Naive thymus-derived CD8-positive, alpha-beta T cell (primary cell): ENCODE data around the gene PKP3. TPM values are rescaled to one million over a fixed set of nuclear protein-coding genes. Genes with fewer than 3 reads are reported as not detected.
A peak's percentile ranks its signal among the peaks of the same experiment; 100 is the strongest.
"Not testable (repeated sequence)": the region's sequence is repeated elsewhere in the genome, so short reads cannot be mapped to it uniquely, and the experiment has no call there.

ENCODE experiments used
- ATAC-seq, 2 donors: fragments of 150-1000 bp; cut with Tn5 transposase in 1 of 2; sonication (Bioruptor Pico), chemical (Tn5 transposase) in 1 of 2; 1 replicate in 1 of 2; 2 replicates in 1 of 2; pipeline ENCODE4 v1.10.0; 2021; ENCODE audit warnings: mild to moderate bottlenecking in 2 of 2, moderate library complexity in 2 of 2
- POLR2A ChIA-PET: fragments of 350-600 bp; sonication (Branson Sonifier 250); formaldehyde crosslinking; loops from one replicate; lab custom pipeline; 2021; ENCODE audit warnings: antibody characterized with exemption; lab: Charles Lee
- DNase-seq, 10 donors: peaks; one replicate each; pipeline versions ENCODE4 v3.0.0 to v3.0.0-alpha.2; 2020 to 2022
- H3K27ac Mint-ChIP-seq, 10 donors: one replicate each; pipeline ENCODE4 v1.8.0; 2020 to 2022; ENCODE audit warnings: mild to moderate bottlenecking in 10 of 10, mixed read lengths in 10 of 10, moderate library complexity in 4 of 10, inconsistent platforms in 1 of 10
- H3K27me3 Mint-ChIP-seq, 5 donors: one replicate each; pipeline ENCODE4 v1.8.0; 2021 to 2022; ENCODE audit warnings: mixed read lengths in 5 of 5
- H3K36me3 Mint-ChIP-seq, 3 donors: one replicate each; pipeline ENCODE4 v1.8.0; 2020 to 2022; ENCODE audit warnings: mixed read lengths in 3 of 3, mild to moderate bottlenecking in 2 of 3, inconsistent platforms in 1 of 3
- H3K4me1 Mint-ChIP-seq, 4 donors: one replicate each; pipeline ENCODE4 v1.8.0; 2021 to 2022; ENCODE audit warnings: mixed read lengths in 4 of 4
- H3K4me3 Mint-ChIP-seq, 10 donors: one replicate each; pipeline ENCODE4 v1.8.0; 2020 to 2022; ENCODE audit warnings: mild to moderate bottlenecking in 10 of 10, mixed read lengths in 10 of 10, moderate library complexity in 6 of 10, inconsistent platforms in 1 of 10
- H3K9me3 Mint-ChIP-seq, 9 donors: one replicate each; pipeline ENCODE4 v1.8.0; 2020 to 2022; ENCODE audit warnings: mixed read lengths in 9 of 9, mild to moderate bottlenecking in 3 of 9, inconsistent platforms in 1 of 9, moderate library complexity in 1 of 9
- polyA plus RNA-seq, 3 donors: library from polyadenylated mRNA; unstranded; fragments of 300-500 nt; fragmentation: Illumina TruSeq; gene quantifications; one replicate each; pipeline ENCODE4 v1.2.3, GENCODE V29; 2021
- total RNA-seq, 8 experiments: library from RNA in 2 of 8; stranded (reverse) in 2 of 8; gene quantifications; one replicate each; pipeline ENCODE4 v1.2.3 and lab custom pipeline; 2021 to 2026

PKP3 gene
- total RNA-seq (under 1 TPM; 0.16 to 0.29 TPM), polyA plus RNA-seq (under 1 TPM in 2 of 3 donors, not detected in 1; 0.15 to 0.47 TPM), total RNA-seq (lab: John Stamatoyannopoulos, UW) (0 to 0.49 (median 0.15) reads per million in 6 experiments)

GRCh38 chr11:394034-394857 is at the start of gene PKP3:
Gene PKP3 (plus strand): TSS chr11:394209. CDS start chr11:394293, 84 bp downstream.
- POLR2A ChIA-PET, result no interaction called here
- H3K4me3 Mint-ChIP-seq, result peak within 1 kb of the TSS in 1 of 10 donors; percentile 42
- H3K4me1 Mint-ChIP-seq, result peaks cover 0 to 3% (median 2%) of the 10 kb centered on the region in 4 donors
- peak within 1 kb of the TSS in 1 of 10 donors; percentile 65 for H3K27ac Mint-ChIP-seq
- no peaks in the 10 kb centered on the region for H3K27me3 Mint-ChIP-seq
- DNase-seq, result no peak
- no peaks in the 10 kb centered on the region for H3K36me3 Mint-ChIP-seq
- no peaks in the 10 kb centered on the region for H3K9me3 Mint-ChIP-seq
- ATAC-seq, result no peak

GRCh38 chr11:344836-345578 is 49.0 kb upstream of the PKP3 start:
- Mint-ChIP-seq H3K27me3 (no peaks in the 10 kb centered on the region), H3K36me3 (no peaks in the 10 kb centered on the region), H3K27ac (peak overlapping the region in 2 of 10 donors; percentile 6 to 26), H3K4me3 (no peak overlapping the region), H3K9me3 (no peaks in the 10 kb centered on the region), H3K4me1 (peaks cover 14 to 37% (median 33%) of the 10 kb centered on the region in 4 donors)
- POLR2A ChIA-PET, result interaction anchor here (0.8 to 2.0 kb wide), 6 partner anchors 10 to 46 kb away, joined by 3 to 12 read pairs (median 3); partner anchors contain the start of gene IFITM5
- ATAC-seq (no peak), DNase-seq (no peak)

GRCh38 chr11:346529-346928 is 47.5 kb upstream of the PKP3 start:
- Mint-ChIP-seq H3K9me3 (no peaks in the 10 kb centered on the region), H3K27ac (peak overlapping the region in 1 of 10 donors; percentile 8), H3K4me3 (no peak overlapping the region), H3K36me3 (no peaks in the 10 kb centered on the region), H3K4me1 (peaks cover 15 to 40% (median 35%) of the 10 kb centered on the region in 4 donors), H3K27me3 (no peaks in the 10 kb centered on the region)
- ATAC-seq, result no peak
- POLR2A ChIA-PET, result interaction anchor here (0.7 to 1.9 kb wide), 3 partner anchors 13 to 31 kb away, joined by 3 to 7 read pairs (median 6); no protein-coding TSS in a partner anchor
- DNase-seq, result no peak

- not testable (repeated sequence) for H3K36me3 Mint-ChIP-seq, H3K9me3 Mint-ChIP-seq, ATAC-seq, H3K27me3 Mint-ChIP-seq, H3K4me3 Mint-ChIP-seq, DNase-seq
- Mint-ChIP-seq H3K27ac (peak overlapping the region in 1 of 10 donors; percentile 11), H3K4me1 (peaks cover 23 to 50% (median 43%) of the 10 kb centered on the region in 4 donors)
- POLR2A ChIA-PET, result interaction anchor here (0.6 to 1.2 kb wide), 2 partner anchors 15 to 594 kb away, joined by 4 to 6 read pairs; no protein-coding TSS in a partner anchor
Observed at GRCh38 chr11:349270-349954, 44.6 kb upstream of the PKP3 start.

- Mint-ChIP-seq H3K4me3 (peak overlapping the region in 5 of 10 donors; percentile 23 to 78 (median 43)), H3K27ac (peak overlapping the region; percentile 11 to 91 (median 72)), H3K4me1 (peaks cover 24 to 54% (median 48%) of the 10 kb centered on the region in 4 donors)
- H3K36me3 Mint-ChIP-seq, H3K27me3 Mint-ChIP-seq, ATAC-seq, DNase-seq, H3K9me3 Mint-ChIP-seq, POLR2A ChIA-PET: not testable (repeated sequence)
Observed at GRCh38 chr11:350033-350722, 43.8 kb upstream of the PKP3 start.

- POLR2A ChIA-PET, result no interaction called here
Observed at GRCh38 chr11:350723-351255, 43.2 kb upstream of the PKP3 start.

GRCh38 chr11:351411-351810 is 42.6 kb upstream of the PKP3 start:
- ATAC-seq (no peak), DNase-seq (no peak)
- H3K4me3 Mint-ChIP-seq, result peak overlapping the region in 3 of 10 donors; percentile 12 to 31 (median 29)
- peaks cover 23 to 53% (median 50%) of the 10 kb centered on the region in 4 donors for H3K4me1 Mint-ChIP-seq
- POLR2A ChIA-PET, result no interaction called here
- H3K27ac Mint-ChIP-seq, result peak overlapping the region in 5 of 10 donors; percentile 7 to 91 (median 79)
- no peaks in the 10 kb centered on the region for H3K36me3 Mint-ChIP-seq
- H3K27me3 Mint-ChIP-seq, result no peaks in the 10 kb centered on the region
- no peaks in the 10 kb centered on the region for H3K9me3 Mint-ChIP-seq

More at GRCh38 chr11:350723-351255, 43.2 kb upstream of the PKP3 start:
- DNase-seq (no peak), ATAC-seq (no peak)
- H3K4me1 Mint-ChIP-seq, result peaks cover 23 to 55% (median 50%) of the 10 kb centered on the region in 4 donors
- H3K27ac Mint-ChIP-seq, result peak overlapping the region; percentile 11 to 91 (median 66)
- peak overlapping the region in 5 of 10 donors; percentile 31 to 78 (median 43) for H3K4me3 Mint-ChIP-seq
- no peaks in the 10 kb centered on the region for H3K27me3 Mint-ChIP-seq
- H3K9me3 Mint-ChIP-seq, result no peaks in the 10 kb centered on the region
- H3K36me3 Mint-ChIP-seq, result no peaks in the 10 kb centered on the region

GRCh38 chr11:352456-353031 is 41.5 kb upstream of the PKP3 start:
- DNase-seq (no peak), ATAC-seq (no peak)
- H3K4me1 Mint-ChIP-seq, result peaks cover 23 to 51% (median 50%) of the 10 kb centered on the region in 4 donors
- POLR2A ChIA-PET, result interaction anchor here (0.6 to 4.9 kb wide), 4 partner anchors 26 to 73 kb away, joined by 3 to 57 read pairs (median 6); partner anchors contain the start of gene IFITM1
- H3K9me3 Mint-ChIP-seq, result no peaks in the 10 kb centered on the region
- H3K4me3 Mint-ChIP-seq, result no peak overlapping the region
- no peaks in the 10 kb centered on the region for H3K36me3 Mint-ChIP-seq
- H3K27me3 Mint-ChIP-seq, result no peaks in the 10 kb centered on the region
- peak overlapping the region in 9 of 10 donors; percentile 69 to 99 (median 92) for H3K27ac Mint-ChIP-seq

- Mint-ChIP-seq H3K4me1 (peaks cover 23 to 51% (median 50%) of the 10 kb centered on the region in 4 donors), H3K27me3 (no peaks in the 10 kb centered on the region), H3K9me3 (no peaks in the 10 kb centered on the region), H3K4me3 (peak overlapping the region in 8 of 10 donors; percentile 0 to 86 (median 50)), H3K36me3 (no peaks in the 10 kb centered on the region), H3K27ac (peak overlapping the region in 9 of 10 donors; percentile 69 to 99 (median 92))
- ATAC-seq (no peak), DNase-seq (no peak)
- POLR2A ChIA-PET, result interaction anchor here (0.6 to 4.9 kb wide), 9 partner anchors 13 to 103 kb away, joined by 3 to 57 read pairs (median 6); partner anchors contain the start of gene IFITM1
Observed at GRCh38 chr11:353179-353873, 40.7 kb upstream of the PKP3 start.
